Astrocyte of the hippocampus (primary cell): ENCODE results near the gene CLCF1.
A peak's percentile ranks its signal among the peaks of the same experiment; 100 is the strongest.

Experiments used
- DNase-seq: peaks from one replicate; pipeline ENCODE4 v3.0.0; 2011; ENCODE audit warnings: low read depth, low spot score

Gene CLCF1

DNA sequence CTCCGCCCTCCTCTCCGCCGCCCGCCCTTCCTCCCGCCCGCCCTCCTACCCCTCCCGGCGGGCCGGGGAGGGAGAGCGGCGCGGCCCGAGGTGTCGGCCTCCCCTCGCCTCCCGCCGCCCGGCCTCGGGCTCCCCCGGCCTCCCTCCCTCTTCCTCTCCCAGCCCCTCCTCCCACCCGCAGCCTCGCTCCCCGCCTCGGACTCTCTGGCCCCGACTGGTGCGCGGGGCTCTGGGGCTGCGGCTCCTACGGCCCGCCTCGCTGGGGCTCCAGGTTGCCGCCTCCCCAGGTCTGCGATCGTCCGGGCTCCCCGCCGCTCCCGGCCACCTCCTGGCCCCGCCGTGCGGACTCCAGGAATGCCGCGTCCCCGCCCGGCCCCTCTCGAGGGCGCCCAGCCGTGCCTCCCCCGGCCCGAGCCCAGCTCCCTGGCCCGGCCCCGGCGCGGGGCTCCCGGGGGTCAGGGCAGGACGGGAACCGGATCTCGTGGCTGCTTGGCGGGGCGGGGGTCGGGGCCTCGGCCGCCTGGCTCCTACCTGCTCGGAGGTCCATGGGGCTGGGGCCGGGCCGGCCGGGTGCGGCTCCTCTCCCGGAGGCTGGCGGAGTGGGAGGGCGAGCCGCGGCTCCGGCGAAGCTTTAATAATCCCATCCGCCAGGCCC, at the start of gene CLCF1:
Gene CLCF1 (minus strand): TSS at position 606 of the 655 bp plus-strand sequence. CDS start 59 bp downstream, at position 547.
- DNase-seq: peak; percentile 82

DNA sequence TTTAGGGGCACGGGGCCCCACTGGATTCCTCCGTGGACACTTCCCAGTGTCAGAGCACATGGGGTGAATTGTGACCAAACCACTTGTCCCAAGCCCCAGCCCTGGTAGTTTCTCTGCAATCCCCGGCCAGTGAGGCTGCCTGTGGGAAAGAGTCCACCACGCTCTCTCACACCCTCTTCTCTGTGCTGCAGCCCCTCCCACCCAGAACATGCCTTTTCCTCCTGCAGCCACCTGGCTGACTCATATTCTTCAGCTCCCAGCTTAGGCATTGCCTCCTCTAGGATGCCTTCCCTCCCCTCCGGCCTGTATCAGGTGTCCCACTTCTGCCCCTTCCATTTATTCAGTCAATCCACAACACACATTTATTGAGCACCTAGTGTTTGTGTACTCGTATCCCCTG, 49.5 kb upstream of the CLCF1 start:
- no peak for DNase-seq

DNA sequence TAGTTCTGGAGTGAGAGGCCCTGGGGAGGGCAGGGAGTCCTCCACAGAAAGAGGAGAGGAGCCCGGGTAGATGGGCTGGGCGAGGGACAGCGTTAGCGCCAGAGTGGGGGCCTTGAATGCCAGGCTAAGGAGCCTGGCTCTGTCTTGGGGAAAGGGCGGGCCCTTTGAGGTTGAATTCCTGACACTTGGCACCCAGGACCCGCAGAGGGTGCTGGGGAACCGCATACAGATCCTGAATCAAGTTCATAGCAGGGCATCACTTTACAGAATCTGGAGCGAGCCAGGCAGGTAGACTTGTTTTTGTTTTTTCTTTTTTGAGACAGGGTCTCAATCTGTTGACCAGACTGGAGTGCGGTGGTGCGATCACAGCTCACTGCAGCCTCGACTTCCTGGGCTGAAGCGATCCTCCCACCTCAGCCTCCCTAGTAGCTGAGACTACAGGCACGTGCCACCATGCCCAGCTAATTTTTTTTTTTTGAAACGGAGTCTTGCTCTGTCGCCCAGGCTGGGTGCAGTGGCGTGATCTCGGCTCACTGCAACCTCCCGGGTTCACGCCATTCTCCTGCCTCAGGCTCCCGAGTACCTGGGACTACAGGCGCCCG, 48.1 kb upstream of the CLCF1 start:
- DNase-seq: no peak

DNA sequence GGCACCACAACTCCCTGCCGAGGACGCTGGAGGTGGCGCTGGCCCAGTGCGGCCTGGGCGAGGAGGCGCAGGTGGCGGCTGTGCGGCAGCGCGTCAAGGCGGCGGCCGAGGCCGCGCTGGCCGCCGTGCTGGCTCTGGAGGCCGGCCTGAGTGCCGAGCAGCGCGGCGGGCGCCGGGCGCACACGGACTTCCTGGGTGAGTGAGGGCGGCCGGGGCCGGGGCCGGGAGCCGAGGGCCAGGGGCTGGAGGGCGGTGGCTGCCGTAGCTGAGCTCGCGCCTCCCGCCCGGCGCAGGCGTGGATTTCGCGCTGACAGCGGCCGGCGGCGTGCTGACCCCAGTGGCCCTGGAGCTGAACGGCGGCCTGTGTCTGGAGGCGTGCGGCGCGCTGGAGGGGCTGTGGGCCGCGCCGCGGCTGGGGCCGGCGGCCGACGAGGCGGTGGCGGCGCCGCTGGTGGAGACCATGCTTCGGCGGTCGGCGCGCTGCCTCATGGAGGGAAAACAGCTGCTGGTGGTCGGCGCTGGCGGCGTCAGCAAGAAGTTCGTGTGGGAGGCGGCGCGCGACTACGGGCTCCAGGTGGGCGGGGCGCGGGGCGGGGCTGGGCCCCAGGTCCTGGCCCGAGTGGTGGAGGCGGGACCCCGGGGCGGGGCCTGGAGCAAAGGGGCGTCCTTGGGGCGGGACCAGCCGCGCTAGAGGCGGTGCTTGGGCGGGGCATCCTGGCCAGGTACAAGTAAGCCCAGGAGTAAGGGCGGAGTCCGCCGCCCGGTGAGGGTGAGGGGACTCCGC, 47.4 kb upstream of the CLCF1 start:
- peak; percentile 97 for DNase-seq

DNA sequence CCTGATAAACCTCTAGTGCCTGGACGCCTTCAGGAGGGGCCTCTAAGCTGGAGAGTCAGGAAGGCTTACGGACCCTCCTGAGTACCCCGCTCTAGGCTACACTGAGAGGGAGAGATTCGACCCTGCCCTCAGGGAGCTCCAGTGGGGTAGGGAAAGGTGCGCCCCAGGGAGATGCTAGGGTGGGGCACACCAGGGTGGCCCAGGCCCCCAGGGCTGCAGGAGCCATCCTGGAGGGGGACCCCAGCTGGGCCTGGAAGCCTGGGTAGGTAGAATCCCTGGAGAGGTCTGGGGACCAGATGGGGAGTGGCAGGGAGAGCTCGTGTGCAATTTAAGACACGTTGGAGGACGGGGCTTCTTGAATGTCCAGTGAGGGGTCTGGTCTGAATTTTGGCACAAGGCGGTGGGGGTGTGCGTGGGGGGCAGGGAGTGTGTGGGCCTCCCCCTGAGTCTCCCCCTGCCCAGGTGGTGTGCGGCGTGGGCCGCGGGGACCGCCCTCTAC, 46.8 kb upstream of the CLCF1 start:
- DNase-seq: no peak

DNA sequence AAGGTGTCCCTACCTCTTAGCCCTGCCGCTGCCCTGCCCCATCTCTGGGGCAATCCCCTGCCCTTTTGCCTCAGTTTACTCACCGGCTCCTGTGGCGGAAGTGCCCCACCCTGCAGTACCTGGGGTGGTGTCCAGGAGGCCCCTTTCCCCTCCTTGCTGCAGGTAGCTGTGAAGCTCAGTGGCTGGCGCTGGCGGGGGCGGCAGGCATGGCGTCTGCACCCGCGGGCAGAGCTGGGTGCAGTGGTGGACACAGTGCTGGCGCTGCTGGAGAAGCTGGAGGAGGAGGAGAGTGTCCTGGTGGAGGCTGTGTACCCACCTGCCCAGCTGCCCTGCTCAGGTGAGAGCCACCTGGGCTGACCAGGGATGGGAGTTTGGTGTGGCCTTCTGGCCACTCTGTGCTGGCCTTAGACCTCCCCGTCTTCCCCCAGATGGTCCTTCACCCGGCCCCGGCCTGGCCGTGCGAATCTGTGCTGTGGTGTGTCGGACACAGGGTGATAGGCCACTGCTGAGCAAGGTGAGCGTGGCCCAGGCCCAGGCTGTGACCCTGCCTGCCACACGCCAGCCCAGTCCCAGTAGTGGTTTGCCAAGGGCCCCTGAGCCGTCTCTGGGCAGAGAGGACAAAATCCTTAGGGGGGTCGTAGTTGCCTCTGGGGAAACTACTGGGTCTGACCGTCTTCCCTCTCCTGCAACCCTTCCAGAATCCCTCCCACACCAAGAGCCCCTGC, 46.1 kb upstream of the CLCF1 start:
- DNase-seq: no peak

DNA sequence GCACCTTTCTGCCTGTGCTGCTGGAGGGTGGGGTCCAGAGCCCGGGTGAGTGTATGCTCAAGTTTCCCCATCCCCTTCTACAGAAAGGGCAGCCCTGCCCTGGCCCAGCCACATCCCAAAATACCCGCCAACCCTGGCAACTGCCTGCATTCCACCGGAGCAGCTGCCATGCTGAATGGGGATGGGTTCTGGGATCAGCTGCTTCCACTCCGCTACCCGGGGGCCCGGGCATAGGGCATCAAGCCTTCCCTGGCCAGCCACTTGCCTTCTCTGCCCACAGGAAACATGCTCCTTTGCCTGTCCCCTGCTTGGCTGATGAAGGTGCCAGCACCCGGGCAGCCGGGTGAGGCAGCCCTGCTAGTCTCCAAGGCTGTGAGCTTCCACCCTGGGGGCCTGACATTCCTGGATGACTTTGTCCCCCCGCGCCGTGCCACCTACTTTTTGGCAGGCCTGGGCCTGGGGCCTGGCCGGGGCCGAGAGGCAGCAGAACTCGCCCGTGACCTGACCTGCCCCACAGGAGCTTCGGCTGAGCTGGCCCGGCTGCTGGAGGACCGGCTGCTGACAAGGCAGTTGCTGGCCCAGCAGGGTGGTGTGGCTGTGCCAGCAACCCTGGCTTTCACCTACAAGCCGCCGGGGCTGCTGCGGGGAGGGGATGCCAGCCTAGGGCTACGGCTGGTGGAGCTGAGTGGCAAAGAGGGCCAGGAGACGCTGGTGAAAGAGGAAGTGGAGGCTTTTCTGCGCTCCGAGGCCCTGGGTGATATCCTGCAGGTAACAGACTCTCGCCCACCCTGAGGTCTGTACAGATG, 45.3 kb upstream of the CLCF1 start:
- DNase-seq: peak; percentile 30

DNA sequence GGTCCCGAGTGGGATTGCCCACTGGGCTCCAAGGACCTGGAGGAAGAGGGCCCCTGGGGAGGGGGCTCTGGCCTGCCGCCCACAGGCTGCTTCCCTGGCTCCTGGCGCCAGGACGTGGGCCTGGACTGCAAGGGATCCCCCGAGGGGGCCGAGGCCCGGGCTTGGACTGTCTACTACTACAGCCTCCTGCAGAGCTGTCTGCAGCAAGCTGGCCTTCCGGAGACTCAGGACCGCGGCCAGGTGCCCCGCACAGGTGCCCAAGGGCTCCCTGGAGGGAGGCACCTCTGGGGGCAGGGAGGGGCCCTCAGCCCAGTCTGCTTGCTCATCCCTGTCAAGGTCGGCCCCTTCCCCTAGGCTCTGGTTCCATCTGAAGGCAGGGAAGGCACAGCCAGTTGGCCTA, 44.0 kb upstream of the CLCF1 start:
- no peak for DNase-seq

DNA sequence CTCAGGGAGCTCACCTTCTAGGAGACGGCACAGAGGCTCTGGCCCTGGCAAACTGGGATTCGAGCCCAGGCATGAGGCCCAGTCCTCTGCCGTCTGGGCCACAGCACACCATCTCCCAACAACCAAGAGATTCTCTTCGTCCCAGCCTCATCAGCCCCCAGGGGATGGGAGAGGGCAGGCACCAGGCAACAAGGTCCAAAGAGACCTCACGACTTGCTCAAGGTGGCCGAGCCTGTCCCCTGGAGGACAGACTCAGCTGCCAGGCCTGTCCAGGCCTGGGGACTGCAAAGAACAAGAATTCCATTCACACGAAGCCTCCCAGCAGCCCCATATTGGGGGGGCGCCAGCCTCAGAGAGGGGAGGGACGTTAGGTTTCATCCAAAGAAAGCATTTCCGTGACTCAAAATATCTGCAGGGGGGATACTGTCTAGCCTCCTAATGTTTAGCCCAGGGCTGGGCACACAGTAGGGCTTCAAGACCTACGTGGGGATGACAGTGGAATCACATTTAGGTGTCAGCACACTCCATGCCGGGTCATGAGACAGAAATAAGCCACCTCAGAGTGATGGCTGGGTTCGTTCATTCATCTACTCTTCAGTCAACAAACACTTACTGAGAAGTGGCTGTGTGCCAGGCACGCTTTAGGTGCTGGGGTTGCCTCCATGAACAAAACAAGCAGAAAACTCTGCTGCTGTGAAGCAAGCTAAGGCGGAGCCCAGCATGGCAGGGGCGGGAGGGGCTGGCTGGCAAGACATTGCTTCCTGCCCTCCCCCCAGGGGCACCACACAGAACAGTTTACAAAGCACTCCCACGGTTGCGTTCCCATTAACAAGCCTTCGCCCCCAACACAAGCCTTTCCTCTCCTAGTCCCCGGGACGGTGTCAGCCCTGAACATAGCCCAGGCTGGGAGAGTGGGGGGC, 43.3 kb upstream of the CLCF1 start:
- peak; percentile 36 for DNase-seq

DNA sequence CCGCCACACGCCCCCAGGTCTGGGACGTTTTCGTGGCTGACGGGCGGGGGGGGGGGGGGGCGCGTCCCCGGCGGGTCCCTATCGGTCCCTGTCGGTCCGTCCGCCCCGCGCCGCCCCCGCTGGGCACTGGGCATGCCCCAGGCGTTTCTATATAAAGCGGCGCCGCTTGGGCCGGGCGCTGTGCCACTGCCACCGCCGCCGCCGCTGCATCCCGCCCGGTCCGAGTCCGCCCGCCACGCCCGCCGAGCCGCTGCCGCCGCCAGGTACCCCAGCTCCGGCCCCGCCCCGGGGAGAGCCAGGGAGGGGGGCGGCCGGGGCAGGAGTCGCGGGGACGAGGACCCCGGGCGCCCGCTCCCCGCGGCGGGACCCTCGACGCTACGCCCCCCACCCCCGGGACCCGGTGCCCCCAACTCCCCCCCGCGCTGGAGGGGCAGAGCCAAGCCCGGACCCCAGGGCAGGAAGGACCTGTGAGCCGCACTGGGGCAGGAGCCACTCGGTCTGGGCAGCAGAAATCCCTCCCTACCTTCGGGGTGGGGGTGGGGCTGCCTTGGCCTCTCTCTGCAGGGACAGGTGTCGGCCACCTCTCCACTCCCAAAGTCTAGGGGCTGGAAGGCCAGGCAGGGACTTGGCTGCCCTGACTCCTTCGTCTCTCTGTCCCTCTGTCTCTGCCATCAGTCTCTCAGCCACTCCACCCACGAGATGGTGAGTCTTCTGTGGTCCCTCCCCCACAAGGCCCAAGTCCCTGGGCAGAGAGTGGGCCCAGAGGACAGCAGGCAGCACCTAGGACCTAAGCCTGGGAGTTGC, 42.3 kb upstream of the CLCF1 start, which contains the start of gene CARNS1:
Gene CARNS1 (plus strand): TSS at position 178 of the 804 bp plus-strand sequence. CDS start 522 bp downstream, at position 700.
- DNase-seq: no peak

DNA sequence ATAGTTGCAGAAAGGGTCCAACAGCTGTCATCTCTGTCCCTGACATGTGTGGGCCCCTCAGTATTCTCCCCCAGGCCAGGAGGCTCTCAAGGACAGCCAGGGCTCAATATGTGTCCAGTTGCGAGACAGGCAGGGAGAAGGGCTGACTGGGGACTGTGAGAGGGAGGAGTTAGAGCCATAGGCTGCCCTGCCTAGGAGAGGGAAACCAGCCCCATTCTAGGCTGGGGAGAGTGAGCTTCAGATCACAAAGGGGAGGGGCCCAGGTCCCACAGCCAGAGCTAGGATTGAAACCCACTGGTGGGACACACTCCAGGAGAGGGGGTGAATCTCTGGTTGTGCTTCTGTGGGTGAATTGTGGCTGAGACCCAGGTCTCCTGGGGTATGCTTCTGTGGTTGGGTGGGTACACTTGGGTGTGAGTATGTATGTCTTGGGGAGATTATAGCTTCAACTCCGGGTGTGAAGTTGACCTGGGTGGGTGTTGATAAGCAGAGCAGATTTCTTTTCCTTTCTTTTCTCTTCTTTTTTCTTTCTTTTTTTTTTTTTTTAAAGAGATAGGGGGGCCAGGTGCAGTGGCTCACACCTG, 40.0 kb upstream of the CLCF1 start:
- DNase-seq: no peak

DNA sequence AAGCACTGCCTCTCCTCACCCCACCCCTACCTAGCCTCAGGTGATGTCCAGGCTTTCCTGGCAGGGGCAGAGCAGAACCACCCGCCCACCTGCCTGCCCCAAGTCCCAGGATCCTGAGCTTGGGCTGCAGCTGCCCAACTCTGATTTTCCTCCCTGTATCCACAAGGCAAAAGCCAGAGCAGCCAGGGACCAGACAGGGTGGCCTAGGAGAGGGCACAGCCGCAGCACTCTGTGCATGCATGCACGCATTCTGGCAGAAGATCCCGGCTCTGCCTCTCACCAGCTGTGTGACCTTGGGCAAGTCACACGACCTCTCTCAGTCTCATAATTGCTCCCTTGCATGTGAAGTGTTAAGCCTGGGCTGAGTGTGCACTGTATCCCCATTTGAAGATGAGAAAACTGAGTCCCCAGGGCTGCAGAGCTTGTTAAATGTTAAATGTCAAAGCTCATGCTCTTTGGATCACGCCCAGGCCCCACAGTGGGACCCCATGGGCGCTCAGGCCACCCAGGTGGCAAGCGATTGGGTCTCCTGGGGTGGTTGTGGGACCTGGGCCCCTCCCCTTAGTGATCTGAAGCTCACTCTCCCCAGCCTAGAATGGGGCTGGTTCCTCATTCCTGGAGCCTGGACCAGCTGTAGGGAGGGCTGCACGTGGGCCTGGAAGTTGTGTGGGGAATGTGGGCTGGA, 39.2 kb upstream of the CLCF1 start:
- DNase-seq: no peak

DNA sequence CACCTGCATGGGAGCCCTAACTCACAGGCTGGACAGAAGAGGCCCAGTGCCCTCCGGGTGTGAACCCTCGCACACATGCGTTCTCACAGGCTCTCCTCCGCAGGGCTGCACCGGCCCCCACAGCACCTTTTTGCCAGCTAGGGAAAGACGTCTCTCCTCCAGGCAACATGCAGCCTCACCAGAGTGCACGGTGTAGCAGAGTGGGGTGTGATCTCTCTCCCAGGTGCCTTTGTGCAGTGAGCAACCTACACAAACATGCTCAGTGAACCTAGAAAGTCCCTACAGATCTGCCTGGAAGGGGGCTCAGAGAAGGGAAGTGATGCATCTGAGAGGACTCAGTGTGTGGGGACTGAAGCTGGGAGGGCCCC, 38.4 kb upstream of the CLCF1 start:
- DNase-seq: no peak

DNA sequence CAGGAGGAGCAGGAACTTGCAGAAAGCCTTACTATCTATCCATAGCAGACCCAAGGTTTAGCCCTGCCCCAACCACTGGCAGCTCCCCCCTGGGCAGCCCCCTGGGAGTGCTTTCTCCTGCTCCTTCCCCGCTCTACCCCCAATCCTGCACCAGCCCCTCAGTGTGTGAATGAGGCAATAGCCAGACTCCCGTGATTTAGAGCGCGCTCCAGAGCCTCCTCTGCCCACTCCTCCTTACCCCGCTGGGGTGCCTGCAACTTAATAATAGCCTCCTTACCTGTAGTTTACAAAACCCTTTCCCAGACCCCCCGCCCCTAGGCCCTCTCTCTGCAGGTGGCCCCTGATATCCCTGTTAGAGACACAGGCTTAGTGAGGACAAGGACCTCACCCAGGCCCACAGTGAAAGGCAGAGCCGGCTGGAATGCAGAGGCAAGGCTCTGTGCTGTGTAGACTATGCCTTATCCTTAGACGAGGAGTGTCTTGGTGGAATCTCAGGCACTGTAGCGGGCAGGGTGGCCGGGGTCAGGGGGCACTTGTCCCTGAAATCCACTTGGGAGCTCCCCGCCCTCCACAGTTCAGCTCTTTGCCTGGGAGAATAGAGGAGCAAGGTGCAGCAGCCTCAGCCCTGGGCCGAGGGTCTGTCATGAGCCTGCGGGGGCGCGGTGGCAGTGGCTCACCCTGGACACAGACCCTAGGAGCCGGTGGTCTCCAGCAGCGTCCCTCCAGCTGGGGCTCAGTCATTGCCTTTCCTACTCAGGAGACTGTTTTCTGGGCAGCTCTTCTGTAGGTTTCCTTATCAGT, 37.8 kb upstream of the CLCF1 start:
- no peak for DNase-seq

DNA sequence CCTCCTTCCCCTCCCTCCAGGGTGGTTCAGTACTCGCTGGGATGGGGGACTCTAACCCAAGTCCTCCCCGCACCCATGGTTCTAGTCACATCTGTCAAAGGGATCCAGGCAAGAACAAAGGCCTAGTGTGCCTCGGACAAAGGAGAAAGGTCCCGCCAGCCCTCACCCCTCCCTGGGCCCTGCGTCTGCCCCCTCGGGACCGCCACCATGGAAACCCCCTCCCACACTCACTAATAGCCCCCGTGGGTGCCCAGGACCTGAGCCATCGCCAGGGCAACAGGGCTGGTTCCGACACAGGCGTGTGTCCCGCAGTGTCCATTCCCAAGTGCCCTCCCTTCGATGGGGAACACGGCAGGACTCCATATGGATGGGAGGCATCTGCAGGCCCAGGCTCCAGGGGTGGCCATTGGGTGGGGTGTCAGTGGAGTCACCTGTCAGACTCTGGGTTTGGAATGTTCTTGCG, 37.0 kb upstream of the CLCF1 start:
- no peak for DNase-seq

DNA sequence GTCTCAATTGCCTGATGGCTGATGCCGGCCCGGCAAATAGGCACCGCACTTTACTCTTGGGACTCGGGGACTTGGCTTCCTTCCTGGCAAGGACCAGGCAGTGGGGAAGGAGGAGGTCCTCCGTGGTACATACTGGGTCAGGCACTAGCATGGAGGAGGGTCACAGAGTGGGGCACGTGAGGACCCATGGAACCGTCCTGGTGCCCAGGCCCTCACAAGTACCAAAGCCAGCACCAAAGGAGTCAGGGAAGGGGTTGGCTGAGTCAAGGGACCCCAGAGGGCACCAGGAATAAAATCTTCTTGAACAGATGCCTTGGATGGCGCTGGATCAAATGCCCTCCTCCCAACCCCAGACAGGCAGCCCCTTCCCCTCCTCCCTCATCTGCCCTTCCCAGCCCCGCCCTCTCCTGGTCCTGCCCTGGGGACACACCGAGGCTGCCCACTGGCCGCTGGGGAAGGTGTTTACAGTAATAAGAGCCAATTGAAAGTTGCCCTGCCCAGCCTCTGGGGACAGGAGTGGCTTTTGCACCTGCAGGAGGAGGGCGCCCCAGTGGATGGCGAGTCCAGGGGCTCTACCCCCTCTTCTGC, 36.5 kb upstream of the CLCF1 start:
- no peak for DNase-seq

DNA sequence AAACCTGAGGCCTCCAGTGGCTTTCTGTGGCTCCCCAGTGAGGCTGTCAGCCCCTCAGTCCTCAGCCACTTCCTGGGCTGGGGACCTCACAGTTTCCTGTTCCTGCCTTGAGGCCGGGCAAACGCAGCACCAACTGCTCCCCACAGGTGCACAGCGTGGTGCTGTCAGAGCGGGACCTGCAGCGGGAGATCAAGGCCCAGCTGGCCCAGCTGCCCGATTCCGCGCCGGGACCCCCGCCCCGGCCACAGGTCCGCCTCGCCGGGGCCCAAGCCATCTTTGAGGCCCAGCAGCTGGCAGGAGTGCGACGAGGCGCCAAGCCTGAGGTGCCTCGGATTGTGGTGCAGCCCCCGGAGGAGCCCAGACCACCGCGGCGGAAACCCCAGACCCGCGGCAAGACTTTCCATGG, 35.9 kb upstream of the CLCF1 start:
- DNase-seq: no peak
